Kidney (tissue), 14 donors: ENCODE data around the gene SELENOI. TPM values are rescaled to one million over a fixed set of nuclear protein-coding genes. Genes with fewer than 3 reads are reported as not detected.

Source experiments
- DNase-seq, 5 donors: peaks; one replicate each; pipeline ENCODE4 v3.0.0-alpha.2; 2013 to 2020
- FAIRE-seq: peaks from 2 replicates; lab custom pipeline; 2012; peaks lifted over from hg19 to GRCh38; lab: Jason Lieb, UNC
- H3K27ac ChIP-seq, 2 donors: one replicate each; pipeline ENCODE4 v1.7.0; 2013; ENCODE audit warnings: low read depth in 2 of 2, low read length in 2 of 2, inconsistent platforms in 1 of 2
- H3K27me3 ChIP-seq: one replicate; pipeline ENCODE4 v1.7.1; 2013; ENCODE audit warnings: low read length, inconsistent platforms; ENCODE audit not compliant: control insufficient read depth, insufficient read depth
- H3K36me3 ChIP-seq, 3 donors: one replicate each; pipeline versions ENCODE4 v1.7.0 to v1.7.1; 2013; ENCODE audit warnings: low read length in 3 of 3, control low read depth in 1 of 3, inconsistent platforms in 1 of 3; ENCODE audit not compliant: insufficient read depth in 3 of 3, control insufficient read depth in 2 of 3
- H3K4me1 ChIP-seq, 3 donors: one replicate each; pipeline versions ENCODE4 v1.7.0 to v1.7.1; 2013; ENCODE audit warnings: low read length in 3 of 3, inconsistent platforms in 1 of 3, low read depth in 1 of 3; ENCODE audit not compliant: control insufficient read depth in 2 of 3, insufficient read depth in 2 of 3
- H3K4me3 ChIP-seq, 3 donors: one replicate each; pipeline versions ENCODE4 v1.7.0 to v1.8.1; 2013; ENCODE audit warnings: low read length in 3 of 3, control low read depth in 1 of 3, inconsistent platforms in 1 of 3
- H3K9ac ChIP-seq, 3 donors: one replicate each; pipeline versions ENCODE4 v1.7.0 to v1.7.1; 2013; ENCODE audit warnings: low read length in 3 of 3, control low read depth in 1 of 3, inconsistent platforms in 1 of 3
- H3K9me3 ChIP-seq, 3 donors: one replicate each; pipeline versions ENCODE4 v1.7.0 to v1.7.1; 2013; ENCODE audit warnings: low read length in 3 of 3, control low read depth in 1 of 3, inconsistent platforms in 1 of 3; ENCODE audit not compliant: control insufficient read depth in 2 of 3, insufficient read depth in 1 of 3
- intact Hi-C: fragments of 100-400 bp; cut with DNase I; formaldehyde crosslinking; loops from one replicate; pipeline ENCODE4 v1.11.1; 2022
- polyA plus RNA-seq: library from polyadenylated mRNA; stranded (reverse); fragments of 350-450 nt; fragmentation: Illumina TruSeq; extraction: RNeasy Lipid Tissue Mini Kit (QIAGEN cat#74804); gene quantifications from one replicate; pipeline ENCODE4 v1.2.3, GENCODE V29; 2014; ENCODE audit warnings: low read depth, low replicate concordance; ENCODE audit not compliant: insufficient read depth
- total RNA-seq: library from RNA; stranded (reverse); fragmentation: NEBNext Ultra II Directional; extraction: Animal tissue kit (Norgen Biotek cat#: 25700); gene quantifications from one replicate; pipeline ENCODE4 v1.2.1, GENCODE V29; 2021
- TF ChIP-seq, protein P1 (sequence below): IDR thresholded peaks from 3 replicates; pipeline ENCODE4 v1.5.1; 2012; ENCODE audit warnings: mild to moderate bottlenecking, moderate library complexity, borderline replicate concordance; ENCODE audit not compliant: insufficient read depth; ENCODE audit errors: extremely low read depth
- donor health status: control.
- donor health status: control.
- donor health status: control.
- donor health status: control.
- donor health status: control.
- donor health status: DM: yes; HTN: yes; CAD: no.
- donor health status: Normal renal cell carcinoma (clear cell type).

The SELENOI gene
- total and polyA plus RNA-seq, 2 donors from 2014 or later = 5.3 to 23.7 TPM

GRCh38 chr2:26356771-26357170 lies 10.8 kb downstream of the SELENOI start:
- Histone ChIP-seq H3K27ac (no peak overlapping the region), H3K9me3 (no peaks in the 10 kb centered on the region), H3K27me3 (no peaks in the 10 kb centered on the region), H3K4me1 (peaks cover 0 to 7% (median 3%) of the 10 kb centered on the region in 3 donors), H3K36me3 (no peaks in the 10 kb centered on the region), H3K4me3 (no peak overlapping the region), H3K9ac (no peak overlapping the region)
- DNase-seq (no peak), FAIRE-seq (no peak)
- TF ChIP-seq, protein P1, sequence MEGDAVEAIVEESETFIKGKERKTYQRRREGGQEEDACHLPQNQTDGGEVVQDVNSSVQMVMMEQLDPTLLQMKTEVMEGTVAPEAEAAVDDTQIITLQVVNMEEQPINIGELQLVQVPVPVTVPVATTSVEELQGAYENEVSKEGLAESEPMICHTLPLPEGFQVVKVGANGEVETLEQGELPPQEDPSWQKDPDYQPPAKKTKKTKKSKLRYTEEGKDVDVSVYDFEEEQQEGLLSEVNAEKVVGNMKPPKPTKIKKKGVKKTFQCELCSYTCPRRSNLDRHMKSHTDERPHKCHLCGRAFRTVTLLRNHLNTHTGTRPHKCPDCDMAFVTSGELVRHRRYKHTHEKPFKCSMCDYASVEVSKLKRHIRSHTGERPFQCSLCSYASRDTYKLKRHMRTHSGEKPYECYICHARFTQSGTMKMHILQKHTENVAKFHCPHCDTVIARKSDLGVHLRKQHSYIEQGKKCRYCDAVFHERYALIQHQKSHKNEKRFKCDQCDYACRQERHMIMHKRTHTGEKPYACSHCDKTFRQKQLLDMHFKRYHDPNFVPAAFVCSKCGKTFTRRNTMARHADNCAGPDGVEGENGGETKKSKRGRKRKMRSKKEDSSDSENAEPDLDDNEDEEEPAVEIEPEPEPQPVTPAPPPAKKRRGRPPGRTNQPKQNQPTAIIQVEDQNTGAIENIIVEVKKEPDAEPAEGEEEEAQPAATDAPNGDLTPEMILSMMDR = no peak
- intact Hi-C loops = no loop called here

GRCh38 chr2:26359886-26360473 lies 14.0 kb downstream of the SELENOI start:
- FAIRE-seq = no peak

GRCh38 chr2:26363323-26363722 lies 17.4 kb downstream of the SELENOI start:
- H3K4me1 ChIP-seq = peaks cover 0 to 7% (median 0%) of the 10 kb centered on the region in 3 donors
- H3K9ac ChIP-seq = no peak overlapping the region
- TF ChIP-seq, protein P1 = no peak
- H3K27ac ChIP-seq = no peak overlapping the region
- H3K4me3 ChIP-seq = no peak overlapping the region
- DNase-seq = no peak
- no peak for FAIRE-seq
- no peaks in the 10 kb centered on the region for H3K27me3 ChIP-seq
- intact Hi-C loops = no loop called here
- H3K36me3 ChIP-seq = peaks cover 0 to 4% (median 4%) of the 10 kb centered on the region in 3 donors
- H3K9me3 ChIP-seq = no peaks in the 10 kb centered on the region

More at GRCh38 chr2:26359886-26360473, 14.0 kb downstream of the SELENOI start:
- TF ChIP-seq, protein P1 = no peak
- intact Hi-C loops = no loop called here
- Histone ChIP-seq H3K4me1 (peaks cover 0 to 7% (median 3%) of the 10 kb centered on the region in 3 donors), H3K27ac (peak overlapping the region in 1 of 2 donors; percentile 8), H3K36me3 (no peaks in the 10 kb centered on the region), H3K27me3 (no peaks in the 10 kb centered on the region), H3K9me3 (no peaks in the 10 kb centered on the region), H3K4me3 (no peak overlapping the region), H3K9ac (no peak overlapping the region)
- DNase-seq = no peak
